Endodermal cell (in vitro differentiated cells): ENCODE data around the gene ZNF280D. TPM values are rescaled to one million over a fixed set of nuclear protein-coding genes. Genes with fewer than 3 reads are reported as not detected.
A peak's percentile ranks its signal among the peaks of the same experiment; 100 is the strongest.

ENCODE experiments used
- DNase-seq: peaks from one replicate; pipeline ENCODE4 v3.0.0-alpha.2; 2017
- H3K27ac ChIP-seq: 2 replicates; pipeline ENCODE4 v1.5.1; 2013; ENCODE audit warnings: mild to moderate bottlenecking, low read depth, low read length, moderate library complexity
- H3K27me3 ChIP-seq: 2 replicates; pipeline ENCODE4 v1.6.1; 2013; ENCODE audit warnings: mild to moderate bottlenecking, low read length, moderate library complexity; ENCODE audit not compliant: insufficient read depth, control insufficient read depth, poor library complexity, severe bottlenecking
- H3K36me3 ChIP-seq: 2 replicates; pipeline ENCODE4 v1.7.0; 2013; ENCODE audit warnings: mild to moderate bottlenecking, low read length, moderate library complexity; ENCODE audit not compliant: control insufficient read depth, insufficient read depth
- H3K4me1 ChIP-seq: one replicate; pipeline ENCODE4 v1.7.0; 2013; ENCODE audit warnings: low read length; ENCODE audit not compliant: control insufficient read depth, insufficient read depth
- H3K4me3 ChIP-seq: 2 replicates; pipeline ENCODE4 v1.5.1; 2013; ENCODE audit warnings: mild to moderate bottlenecking, low read length, moderate library complexity
- H3K9ac ChIP-seq: 2 replicates; pipeline ENCODE4 v1.6.1; 2013; ENCODE audit warnings: mild to moderate bottlenecking, low read length, moderate library complexity; ENCODE audit not compliant: poor library complexity, severe bottlenecking; ENCODE audit errors: extremely low read depth
- H3K9me3 ChIP-seq: 2 replicates; pipeline ENCODE4 v1.6.1; 2013; ENCODE audit warnings: mild to moderate bottlenecking, low read length, moderate library complexity; ENCODE audit not compliant: control insufficient read depth
- H3K27ac Mint-ChIP-seq: 2 replicates; pipeline ENCODE4 v1.8.0; 2020; ENCODE audit warnings: mixed read lengths
- H3K27me3 Mint-ChIP-seq: 2 replicates; pipeline ENCODE4 v1.8.0; 2021; ENCODE audit warnings: mild to moderate bottlenecking, mixed read lengths; ENCODE audit not compliant: insufficient read depth
- H3K36me3 Mint-ChIP-seq: 2 replicates; pipeline ENCODE4 v1.8.0; 2020; ENCODE audit warnings: low read depth, mixed read lengths
- H3K4me1 Mint-ChIP-seq: 2 replicates; pipeline ENCODE4 v1.8.0; 2020; ENCODE audit warnings: mixed read lengths
- H3K4me3 Mint-ChIP-seq: 2 replicates; pipeline ENCODE4 v1.8.0; 2020; ENCODE audit warnings: mild to moderate bottlenecking, moderate library complexity, mixed read lengths
- H3K9me3 Mint-ChIP-seq: 2 replicates; pipeline ENCODE4 v1.8.0; 2020; ENCODE audit warnings: mild to moderate bottlenecking, mixed read lengths
- CTCF ChIP-seq: fragments of 200-600 bp; sonication (generic); conservative IDR thresholded peaks from 2 replicates; pipeline ENCODE4 v1.5.0; 2021; ENCODE audit warnings: antibody characterized with exemption, mild to moderate bottlenecking
- WGBS, 2 experiments: methylation state at CpG; one replicate each; pipeline versions ENCODE4 v1.1.5 to v1.1.7; 2013; ENCODE audit warnings: missing lambda C conversion rate in 2 of 2, mixed read lengths in 1 of 2; ENCODE audit not compliant: insufficient coverage in 1 of 2, insufficient read length in 1 of 2; 5-methylcytosine and 5-hydroxymethylcytosine counted together
- total RNA-seq, 2 donors: library from RNA; stranded (reverse); fragmentation: NEBNext Ultra II Directional in 1 of 2; extraction: Animal tissue kit (Norgen Biotek cat#: 25700) in 1 of 2; gene quantifications; 2 replicates in 1 of 2; 3 replicates in 1 of 2; pipeline ENCODE4 v1.2.1, GENCODE V29; 2021

ZNF280D gene
- total RNA-seq, 2 donors from 2014 or later, result 22.0 to 35.1 TPM

GRCh38 chr15:56744701-56745683 lies 11.7 kb upstream of the ZNF280D start:
- no peak for TF ChIP-seq CTCF
- H3K27ac ChIP-seq, result no peak overlapping the region
- H3K4me3 ChIP-seq, result no peak overlapping the region
- no peak for DNase-seq
- no peaks in the 10 kb centered on the region for H3K36me3 ChIP-seq
- H3K9ac ChIP-seq, result no peak overlapping the region
- Mint-ChIP-seq H3K27ac (no peak overlapping the region), H3K4me1 (no peaks in the 10 kb centered on the region), H3K4me3 (no peak overlapping the region), H3K36me3 (no peaks in the 10 kb centered on the region), H3K9me3 (no peaks in the 10 kb centered on the region), H3K27me3 (no peaks in the 10 kb centered on the region)
- H3K4me1 ChIP-seq, result no peaks in the 10 kb centered on the region
- H3K9me3 ChIP-seq, result no peaks in the 10 kb centered on the region
- no peaks in the 10 kb centered on the region for H3K27me3 ChIP-seq
- 97% methylated on average over 5 of the region's 5 CpGs; no CpG with 5 or more reads in 1 of the 2 experiments for WGBS, 2 experiments

- no peak overlapping the region for H3K27ac Mint-ChIP-seq
- Histone ChIP-seq H3K36me3 (no peaks in the 10 kb centered on the region), H3K9ac (no peak overlapping the region), H3K4me3 (no peak overlapping the region), H3K4me1 (no peaks in the 10 kb centered on the region), H3K27ac (no peak overlapping the region), H3K27me3 (no peaks in the 10 kb centered on the region), H3K9me3 (no peaks in the 10 kb centered on the region)
- H3K4me3 Mint-ChIP-seq, result no peak overlapping the region
- WGBS, 2 experiments, result 89% methylated on average over 2 of the region's 2 CpGs; no CpG with 5 or more reads in 1 of the 2 experiments
- H3K27me3 Mint-ChIP-seq, result no peaks in the 10 kb centered on the region
- TF ChIP-seq CTCF, result no peak
- no peaks in the 10 kb centered on the region for H3K36me3 Mint-ChIP-seq
- no peaks in the 10 kb centered on the region for H3K9me3 Mint-ChIP-seq
- DNase-seq, result no peak
- peaks cover 4% of the 10 kb centered on the region for H3K4me1 Mint-ChIP-seq
Observed at GRCh38 chr15:56741541-56741940, 8.2 kb upstream of the ZNF280D start.

GRCh38 chr15:56739964-56740640 lies 6.8 kb upstream of the ZNF280D start:
- peak; percentile 59 for DNase-seq
- no peak overlapping the region for H3K4me3 Mint-ChIP-seq

More at GRCh38 chr15:56739964-56740640, 6.8 kb upstream of the ZNF280D start:
- Mint-ChIP-seq H3K9me3 (peaks cover 7% of the 10 kb centered on the region), H3K36me3 (no peaks in the 10 kb centered on the region), H3K27me3 (no peaks in the 10 kb centered on the region), H3K4me1 (peaks cover 4% of the 10 kb centered on the region), H3K27ac (no peak overlapping the region)
- Histone ChIP-seq H3K9me3 (peaks cover 8% of the 10 kb centered on the region), H3K4me1 (no peaks in the 10 kb centered on the region), H3K27me3 (no peaks in the 10 kb centered on the region), H3K27ac (no peak overlapping the region), H3K4me3 (no peak overlapping the region), H3K36me3 (no peaks in the 10 kb centered on the region), H3K9ac (no peak overlapping the region)
- TF ChIP-seq CTCF, result peak; percentile 64
